Activated CD8-positive, alpha-beta memory T cell treated with anti-CD3 and anti-CD28 coated beads for 36 hours (primary cell): Measurements from ENCODE around the gene FYB2. TPM values are rescaled to one million over a fixed set of nuclear protein-coding genes. Genes with fewer than 3 reads are reported as not detected.
"Not testable (repeated sequence)": the region's sequence is repeated elsewhere in the genome, so short reads cannot be mapped to it uniquely, and the experiment has no call there.

Experiments used
- CTCF ChIA-PET: fragments of 350-600 bp; sonication (Branson Sonifier 250); formaldehyde crosslinking; loops from one replicate; lab custom pipeline; 2021; ENCODE audit warnings: antibody characterized with exemption; lab: Charles Lee
- POLR2A ChIA-PET: fragments of 350-600 bp; sonication (Branson Sonifier 250); formaldehyde crosslinking; loops from one replicate; lab custom pipeline; 2021; ENCODE audit warnings: antibody characterized with exemption; lab: Charles Lee
- total RNA-seq, 2 experiments: library from RNA; stranded (reverse); gene quantifications; one replicate each; pipeline ENCODE4 v1.2.3, GENCODE V29; 2021

The FYB2 gene
- total RNA-seq, 2 experiments from 2014 or later: not detected

DNA sequence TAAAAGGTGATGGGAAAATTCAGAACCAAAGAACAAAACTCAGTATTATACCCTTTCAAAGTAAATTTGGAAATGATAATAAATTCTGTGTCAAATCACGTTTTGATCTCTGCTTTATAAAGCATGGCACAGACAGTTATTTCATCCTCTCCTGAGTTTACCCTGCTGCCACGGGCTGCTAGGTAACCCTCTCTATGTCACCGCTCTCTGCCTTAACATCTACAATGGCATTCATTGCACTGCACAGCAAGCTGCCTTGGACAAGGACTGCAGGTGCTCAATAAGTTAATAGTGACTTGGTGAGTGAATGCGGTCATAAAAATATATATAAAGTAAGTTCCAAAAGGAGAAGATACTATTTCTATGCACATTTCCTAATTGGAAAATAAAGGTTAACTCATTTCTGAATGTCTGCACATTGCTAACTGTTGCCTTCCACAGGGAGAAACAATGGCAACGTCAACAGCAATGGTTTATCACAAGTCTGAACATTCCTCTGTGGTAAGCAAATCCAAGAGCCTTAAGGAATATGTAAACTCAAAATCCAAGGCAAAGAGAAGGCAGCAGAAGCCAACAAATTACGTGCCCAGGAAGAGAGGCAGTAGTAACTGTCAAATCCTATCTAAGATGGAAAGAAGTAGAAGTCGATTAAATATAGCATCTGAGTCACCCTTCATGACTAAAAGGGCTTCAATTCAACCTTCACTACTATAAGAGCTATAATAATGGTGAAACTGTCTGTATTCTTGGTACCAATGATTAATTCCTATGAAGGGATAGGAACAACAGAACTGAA, 19.4 kb downstream of the FYB2 start:
- CTCF ChIA-PET: no interaction called here
- POLR2A ChIA-PET: no interaction called here

DNA sequence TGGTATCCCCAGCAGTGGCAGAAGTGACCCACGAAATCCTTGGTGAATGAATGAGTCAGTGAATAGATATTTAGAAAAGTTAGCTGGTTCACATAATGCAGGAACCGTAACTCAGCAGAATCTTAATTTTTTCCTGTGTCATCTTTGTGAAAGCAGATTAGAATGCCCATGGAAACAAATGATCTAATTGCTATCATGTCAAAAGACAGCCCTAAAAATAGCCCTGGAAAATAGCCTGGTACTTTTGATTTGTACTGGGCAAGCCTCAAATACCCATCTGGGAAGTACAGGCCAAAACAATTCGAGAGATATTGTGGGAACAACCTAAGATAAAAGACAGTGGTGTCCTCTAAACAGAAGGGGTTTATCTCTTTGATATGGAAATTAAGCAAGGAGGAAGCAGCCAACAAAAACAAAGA, 21.1 kb downstream of the FYB2 start:
- CTCF ChIA-PET: no interaction called here

DNA sequence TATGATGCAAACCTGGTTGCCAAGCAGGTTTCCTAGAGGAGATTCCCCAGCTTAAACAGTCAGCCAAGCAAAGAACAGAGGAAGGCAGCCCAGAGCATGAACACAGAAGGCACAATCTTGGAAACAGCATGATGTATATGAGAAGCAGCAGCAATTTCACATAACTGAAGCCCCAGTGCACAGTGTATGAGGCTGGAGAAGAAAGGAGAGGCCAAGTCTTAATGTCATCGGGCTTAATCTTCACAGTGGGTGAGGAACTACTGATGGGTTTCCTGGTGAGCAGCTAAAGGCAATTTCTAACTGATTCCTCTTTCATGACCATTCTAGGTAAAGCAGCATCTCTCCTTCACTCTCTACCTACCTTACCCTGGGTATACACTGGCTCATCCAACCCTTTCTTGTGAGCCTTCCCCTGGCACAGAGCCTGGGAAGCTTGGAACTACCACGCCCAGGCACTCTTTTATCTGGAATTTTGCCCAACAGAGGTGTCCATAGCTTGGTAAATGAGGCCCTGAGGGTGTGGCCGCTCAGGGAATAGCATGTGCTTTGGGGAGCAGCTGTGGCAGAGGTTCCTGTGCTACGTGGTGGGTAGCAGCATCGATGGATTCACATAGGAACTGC, 22.0 kb downstream of the FYB2 start:
- POLR2A ChIA-PET: no interaction called here
- CTCF ChIA-PET: no interaction called here

More for the DNA sequence above, 21.1 kb downstream of the FYB2 start:
- POLR2A ChIA-PET: no interaction called here

DNA sequence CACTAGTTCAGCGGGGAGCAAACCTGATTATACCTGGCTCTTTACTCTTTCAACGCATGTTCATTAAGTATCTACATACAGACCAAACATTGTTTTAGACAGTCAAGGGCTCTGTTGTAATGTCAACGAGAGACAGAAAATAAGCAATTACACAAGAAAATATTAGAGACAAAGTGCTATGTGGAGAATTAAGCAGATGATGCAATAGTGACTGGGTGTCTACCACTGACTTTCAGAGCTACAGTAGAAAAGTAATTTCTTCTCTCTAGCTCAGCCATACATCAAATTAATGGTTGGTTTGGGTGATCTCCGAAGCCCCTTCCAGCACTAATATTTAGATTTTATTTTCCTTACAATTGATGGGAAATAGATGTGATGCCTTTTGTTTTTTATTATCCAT, 23.3 kb downstream of the FYB2 start:
- CTCF ChIA-PET: no interaction called here
- POLR2A ChIA-PET: no interaction called here

DNA sequence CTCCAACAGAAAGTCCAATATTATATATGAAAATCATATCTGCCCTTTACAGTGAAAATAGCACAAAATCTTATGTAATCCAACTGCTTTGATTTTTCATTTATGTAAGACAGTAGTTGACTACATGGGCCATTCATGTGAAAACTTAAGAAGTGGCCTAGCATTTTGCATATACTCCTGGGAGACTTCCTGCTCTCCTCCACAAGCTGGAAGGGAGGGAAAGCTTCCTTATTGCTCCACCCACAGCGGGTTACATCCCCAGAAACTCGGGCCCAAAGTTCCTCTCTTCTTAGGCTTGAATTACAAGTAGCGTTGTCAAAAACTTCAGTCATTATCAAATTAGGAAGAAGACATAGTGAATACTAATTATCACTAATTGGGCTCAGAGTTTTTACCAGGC, 29.2 kb downstream of the FYB2 start:
- ChIA-PET POLR2A (no interaction called here), CTCF (no interaction called here)

DNA sequence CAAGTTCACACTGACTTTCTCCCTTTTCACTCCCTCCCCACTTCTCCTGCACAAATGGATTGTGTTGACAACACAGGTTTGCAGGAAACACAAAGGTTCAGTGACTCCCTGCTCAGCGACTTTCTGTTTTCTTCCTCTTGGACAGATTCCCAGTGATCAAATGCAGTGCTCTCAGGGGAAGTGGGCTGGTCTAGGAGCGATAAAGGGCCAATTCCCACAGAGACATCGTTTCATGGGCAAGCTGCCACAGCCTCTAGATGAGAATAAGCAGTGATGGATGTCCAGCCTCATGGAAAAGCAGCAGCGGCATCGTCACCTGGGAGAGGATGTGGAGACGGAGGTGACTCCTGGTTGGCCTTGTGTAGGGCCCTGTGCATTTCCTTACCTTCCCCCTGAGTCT, 30.6 kb downstream of the FYB2 start:
- ChIA-PET POLR2A (no interaction called here), CTCF (no interaction called here)

DNA sequence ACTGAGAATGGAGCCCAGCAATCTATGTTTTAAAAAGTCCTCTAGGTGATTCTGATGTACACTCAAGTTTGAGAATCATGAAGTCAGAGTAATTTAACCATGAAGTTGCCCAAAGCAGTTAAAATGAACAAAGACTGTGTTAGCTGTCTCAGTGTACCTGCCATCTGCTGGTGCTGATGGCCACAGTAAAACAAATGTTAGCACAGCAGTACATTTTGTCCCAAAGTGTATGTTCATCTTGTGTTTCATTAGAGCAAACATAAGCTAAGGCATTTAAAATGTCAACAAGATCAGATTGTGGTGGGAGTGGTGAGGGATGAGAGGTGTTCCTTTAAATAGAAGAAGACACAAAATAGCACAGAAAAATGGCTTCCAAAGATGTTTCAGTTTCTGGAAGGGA, 31.1 kb downstream of the FYB2 start:
- ChIA-PET CTCF (no interaction called here), POLR2A (no interaction called here)

DNA sequence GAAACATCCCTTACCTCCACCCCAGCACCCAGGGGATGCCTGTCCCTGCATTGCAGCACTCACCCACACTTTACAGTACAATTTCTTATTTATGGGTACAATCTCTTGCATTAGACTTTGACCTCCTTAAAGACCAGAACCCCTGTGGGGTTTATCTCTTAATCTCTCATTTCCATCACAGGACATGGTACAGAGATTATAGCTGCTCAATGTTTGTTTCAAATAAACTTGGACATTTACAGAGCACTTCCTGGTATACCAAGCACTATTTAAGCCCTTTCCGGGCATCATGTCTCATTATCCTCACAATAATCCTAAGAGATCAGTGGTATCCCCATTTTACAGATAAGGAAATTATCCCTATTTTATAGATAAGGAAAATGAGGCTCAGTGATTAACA, 31.9 kb downstream of the FYB2 start:
- POLR2A ChIA-PET: no interaction called here
- CTCF ChIA-PET: no interaction called here

DNA sequence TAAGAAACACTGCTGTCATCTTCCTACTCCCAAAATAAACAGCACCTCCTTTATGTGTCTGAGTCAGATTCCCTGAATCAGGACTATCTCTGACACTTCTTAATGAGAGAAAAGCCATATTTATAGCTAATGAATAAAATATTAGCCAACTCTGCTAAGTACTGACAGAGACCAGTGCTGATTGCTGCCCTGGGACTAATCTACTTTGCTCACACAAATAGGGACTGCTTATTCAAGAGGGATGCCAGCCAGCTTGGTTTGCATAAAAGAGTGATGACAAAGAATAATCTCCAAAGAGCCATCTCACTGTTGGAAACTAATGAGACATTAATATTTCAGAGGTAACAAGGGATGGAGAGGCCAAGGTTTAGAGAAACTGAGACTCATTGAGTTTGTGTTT, 36.4 kb downstream of the FYB2 start:
- POLR2A ChIA-PET: no interaction called here
- CTCF ChIA-PET: no interaction called here

DNA sequence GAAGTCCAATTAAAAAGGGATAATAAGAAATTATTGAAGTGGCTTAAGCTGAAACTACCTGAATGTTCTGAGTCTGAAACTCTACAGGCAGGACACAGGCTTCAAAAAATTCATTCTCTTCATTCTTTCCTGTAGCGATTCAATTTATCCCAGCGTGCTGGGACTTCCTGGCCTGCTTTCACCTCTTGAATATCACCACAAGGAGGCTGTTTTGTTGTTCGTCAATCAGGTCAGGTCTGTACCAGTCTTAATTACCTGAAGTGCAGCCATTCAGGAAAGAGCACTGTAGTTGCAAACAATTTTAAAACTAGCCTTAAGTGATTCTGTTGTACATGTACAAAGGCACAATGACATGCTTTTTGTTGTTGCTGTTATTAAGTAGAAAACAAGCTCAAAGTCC, 38.4 kb downstream of the FYB2 start:
- POLR2A ChIA-PET: no interaction called here
- CTCF ChIA-PET: no interaction called here

DNA sequence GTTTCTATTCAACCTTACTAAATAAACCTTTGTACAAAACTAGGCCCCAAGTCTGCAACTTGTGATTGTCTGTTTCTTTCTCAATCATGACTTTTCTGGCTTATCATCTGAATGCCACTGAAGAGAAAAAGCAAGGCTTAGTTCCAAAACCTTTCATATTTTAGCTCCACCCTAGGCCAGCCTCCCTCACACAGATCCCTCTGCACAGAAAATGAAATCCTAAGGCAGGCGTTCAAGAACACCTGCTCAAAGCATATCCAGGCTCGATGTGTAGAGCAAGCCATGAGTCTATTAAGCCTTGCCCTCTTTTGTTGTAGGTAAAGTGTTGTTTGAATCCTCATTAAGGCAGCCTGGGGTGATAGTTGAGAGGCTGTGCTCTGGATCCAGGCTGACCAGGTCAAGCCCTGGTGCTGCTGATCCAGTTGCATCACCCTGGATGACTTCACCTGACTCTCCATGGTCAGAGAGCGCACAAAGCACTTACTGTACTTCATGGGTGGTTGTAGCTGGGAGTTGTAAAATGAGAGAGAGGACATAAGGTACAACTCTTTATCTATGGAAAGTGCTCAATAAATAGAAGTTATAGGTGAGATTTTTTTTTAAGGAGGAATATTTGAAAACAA, 39.0 kb downstream of the FYB2 start:
- ChIA-PET POLR2A (no interaction called here), CTCF (no interaction called here)

DNA sequence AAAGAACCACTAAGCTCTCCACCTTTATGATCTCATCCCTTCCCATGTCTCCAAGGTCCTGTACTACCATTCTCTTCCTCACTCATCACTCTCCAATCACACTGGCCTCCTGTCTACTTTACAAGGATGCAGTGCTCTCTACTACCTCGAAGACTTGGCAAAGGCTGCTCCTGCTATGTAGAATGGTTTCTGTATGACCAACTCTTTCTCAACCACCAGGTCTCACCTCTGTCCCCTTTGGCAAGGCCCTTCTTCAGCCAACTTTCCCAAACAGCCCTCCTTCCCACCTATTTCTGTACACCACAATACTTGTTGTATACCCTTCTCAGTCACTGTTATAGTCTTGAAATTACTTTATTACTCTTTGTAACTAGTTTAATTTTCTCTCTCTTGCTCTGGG, 41.2 kb downstream of the FYB2 start:
- ChIA-PET CTCF (no interaction called here), POLR2A (no interaction called here)

DNA sequence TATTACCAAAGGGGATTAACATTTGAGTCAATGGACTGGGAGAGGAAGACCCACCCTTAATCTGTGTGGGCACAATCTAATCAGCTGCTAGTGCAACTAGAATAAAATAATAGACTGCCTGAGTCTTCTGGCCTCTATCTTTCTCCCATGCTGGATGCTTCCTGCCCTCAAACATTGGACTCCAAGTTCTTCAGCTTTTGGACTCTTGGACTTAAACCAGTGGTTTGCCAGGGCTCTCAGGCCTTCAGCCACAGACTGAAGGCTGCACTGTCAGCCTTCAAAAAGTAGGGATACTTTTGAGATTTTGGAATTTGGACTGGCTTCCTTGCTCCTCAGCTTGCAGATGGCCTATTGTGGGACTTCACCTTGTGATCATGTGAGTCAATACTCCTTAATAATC, 44.5 kb downstream of the FYB2 start:
- POLR2A ChIA-PET, CTCF ChIA-PET: not testable (repeated sequence)

DNA sequence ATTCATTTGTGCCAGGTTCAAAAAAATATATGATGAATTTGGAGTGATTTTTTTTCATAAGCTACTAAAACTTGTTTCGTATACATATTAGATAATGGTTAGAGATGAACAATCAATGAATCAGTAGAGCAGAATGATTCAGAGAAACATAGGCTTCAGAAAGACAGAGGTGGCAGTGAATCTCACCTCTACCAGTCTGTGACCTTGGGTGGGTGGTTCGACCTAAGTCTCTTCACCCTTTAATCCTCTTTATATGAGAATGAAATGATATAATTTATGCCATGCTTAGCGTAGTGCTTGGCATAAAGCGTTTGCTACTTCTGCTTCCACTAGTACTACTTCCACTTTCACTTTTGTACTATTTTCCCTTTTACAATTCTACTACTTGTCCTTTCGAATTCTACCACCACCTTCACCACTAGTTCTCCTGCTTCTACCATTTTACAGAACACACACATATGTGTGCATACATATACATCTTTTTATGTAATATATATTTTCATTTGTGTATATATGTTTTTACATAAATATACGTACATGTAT, 45.1 kb downstream of the FYB2 start:
- ChIA-PET POLR2A (no interaction called here), CTCF (no interaction called here)

DNA sequence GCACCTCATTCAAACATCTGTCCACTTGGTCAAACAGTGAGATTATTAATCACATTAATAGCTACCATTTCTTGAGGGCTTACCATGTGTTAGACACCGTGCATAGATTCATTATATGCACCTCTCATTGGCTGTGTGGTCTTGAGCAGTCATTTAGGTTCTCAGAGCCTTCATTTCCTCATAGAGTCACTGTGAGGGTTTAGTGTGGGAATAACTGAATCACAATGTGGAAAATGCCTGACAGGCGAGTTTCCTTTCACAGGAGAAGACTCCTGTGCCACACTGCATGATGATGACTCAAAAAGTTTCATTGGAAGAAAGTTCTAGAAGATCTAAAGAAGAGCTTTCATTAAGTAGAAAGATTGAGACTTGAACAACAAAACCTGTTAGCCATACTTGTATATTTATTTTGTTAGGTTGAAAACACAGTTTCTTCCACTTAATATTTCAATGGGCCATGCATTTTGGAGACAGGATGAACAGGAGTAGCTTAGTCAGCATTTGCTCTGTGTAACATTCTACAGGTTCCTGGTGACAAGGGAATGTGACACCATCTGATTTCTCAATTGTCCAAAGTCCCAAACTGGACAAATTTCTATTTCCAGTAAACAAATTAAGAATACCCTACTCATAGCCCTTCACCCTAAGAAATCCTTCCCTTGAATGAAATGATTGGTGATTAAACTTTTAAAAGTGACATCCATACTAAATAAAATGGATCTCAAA, 45.7 kb downstream of the FYB2 start:
- ChIA-PET POLR2A (no interaction called here), CTCF (no interaction called here)

DNA sequence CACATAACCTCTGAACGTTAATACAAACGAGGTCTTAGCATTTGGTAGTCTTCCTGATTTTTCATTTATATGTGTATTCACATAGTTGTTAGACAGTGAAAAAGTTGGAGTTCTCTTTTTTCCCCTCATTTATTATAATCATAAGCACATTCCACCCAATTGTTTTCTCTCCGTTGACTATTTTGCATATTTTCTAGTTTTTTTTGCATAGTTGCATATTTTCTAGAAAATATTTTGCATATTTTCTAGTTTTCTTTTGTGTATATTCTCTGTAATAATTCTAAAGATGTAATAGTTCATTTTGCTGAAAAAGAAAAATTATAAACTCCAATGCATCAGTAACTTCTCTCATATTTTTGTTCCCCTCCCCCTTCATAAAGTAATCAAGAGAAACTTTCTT, 47.5 kb downstream of the FYB2 start:
- CTCF ChIA-PET: no interaction called here
- POLR2A ChIA-PET: no interaction called here

DNA sequence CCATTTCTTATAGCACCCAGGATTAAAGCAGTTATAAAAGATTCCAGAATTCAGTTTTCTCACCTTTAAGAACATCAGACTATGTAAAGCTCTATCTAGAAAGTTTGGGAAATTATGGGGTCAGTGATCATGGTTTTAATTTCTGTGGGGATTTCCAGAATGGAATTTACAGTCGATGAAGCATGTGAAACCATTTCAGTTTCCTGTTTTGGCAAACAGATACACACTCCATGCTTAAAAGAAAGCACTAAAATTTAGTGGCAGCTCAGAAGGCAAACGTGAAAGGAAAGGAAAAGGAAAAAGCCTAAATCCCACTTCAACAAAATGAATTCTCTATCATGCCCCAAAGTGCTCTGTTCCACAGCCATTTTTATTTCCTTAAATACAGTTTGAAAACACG, 60.4 kb downstream of the FYB2 start:
- ChIA-PET CTCF (no interaction called here), POLR2A (no interaction called here)

DNA sequence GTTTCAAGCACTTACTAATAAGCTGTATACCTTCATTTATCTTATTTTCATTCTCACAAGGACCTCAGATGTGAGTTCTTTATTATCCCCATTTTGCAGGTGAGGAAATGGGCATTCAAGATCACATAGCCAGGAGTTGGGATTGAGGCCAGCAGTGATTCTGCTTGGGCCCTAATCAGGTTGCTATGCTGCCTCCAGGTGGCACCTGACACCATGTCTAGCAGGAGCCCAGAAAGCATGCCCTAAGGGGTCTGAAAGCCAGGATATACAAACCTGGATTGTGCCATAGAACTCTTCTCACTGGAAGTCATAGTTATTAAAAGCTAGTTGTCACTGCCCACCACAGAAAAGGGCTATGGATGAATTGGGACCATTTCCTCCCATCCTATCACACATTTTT, 61.1 kb downstream of the FYB2 start:
- ChIA-PET CTCF (no interaction called here), POLR2A (no interaction called here)

DNA sequence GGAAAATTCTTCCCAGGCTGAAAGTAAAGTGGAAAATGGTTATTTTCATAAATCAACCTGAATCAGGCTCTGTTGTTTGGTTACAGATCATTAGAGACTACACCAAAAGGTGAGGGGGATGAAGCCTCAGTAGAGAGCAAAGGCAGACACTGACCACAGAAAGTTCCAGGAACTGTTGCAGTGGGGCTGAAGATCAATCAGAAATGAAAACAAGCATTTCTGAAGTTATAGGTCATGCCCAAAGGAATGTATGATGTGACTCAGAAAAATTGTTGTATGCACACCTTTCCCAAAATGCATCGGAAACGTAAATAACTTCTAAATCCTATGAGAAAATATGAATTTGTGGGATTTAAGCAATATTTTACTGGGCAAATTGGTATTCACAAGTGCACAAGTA, 63.3 kb downstream of the FYB2 start:
- POLR2A ChIA-PET: no interaction called here
- CTCF ChIA-PET: no interaction called here
